ENCODE data around the gene NPHP4.

The NPHP4 gene

GRCh38 chr1:5888606-5889211 lies 103.5 kb downstream of the NPHP4 start:
- no peak for DNase-seq

GRCh38 chr1:5887971-5888361 lies 104.3 kb downstream of the NPHP4 start:
- no peak for DNase-seq

- DNase-seq = no peak
Observed at GRCh38 chr1:5887349-5887970, 104.8 kb downstream of the NPHP4 start.

GRCh38 chr1:5886541-5887348 lies 105.5 kb downstream of the NPHP4 start:
- DNase-seq = no peak

- DNase-seq = no peak
Observed at GRCh38 chr1:5886140-5886483, 106.1 kb downstream of the NPHP4 start.

- peak; percentile 66 for DNase-seq
Observed at GRCh38 chr1:5885471-5886139, 106.6 kb downstream of the NPHP4 start.

- DNase-seq = no peak
Observed at GRCh38 chr1:5884110-5884509, 108.1 kb downstream of the NPHP4 start.

- no peak for DNase-seq
Observed at GRCh38 chr1:5883129-5884048, 108.8 kb downstream of the NPHP4 start.

- DNase-seq = no peak
Observed at GRCh38 chr1:5882367-5883128, 109.7 kb downstream of the NPHP4 start.

GRCh38 chr1:5881526-5882222 lies 110.6 kb downstream of the NPHP4 start:
- DNase-seq = no peak

GRCh38 chr1:5880630-5881405 lies 111.4 kb downstream of the NPHP4 start:
- no peak for DNase-seq

GRCh38 chr1:5879421-5879820 lies 112.8 kb downstream of the NPHP4 start:
- no peak for DNase-seq

GRCh38 chr1:5878971-5879370 lies 113.3 kb downstream of the NPHP4 start:
- DNase-seq = no peak

- no peak for DNase-seq
Observed at GRCh38 chr1:5877683-5878530, 114.3 kb downstream of the NPHP4 start.

GRCh38 chr1:5877001-5877400 lies 115.2 kb downstream of the NPHP4 start:
- no peak for DNase-seq

GRCh38 chr1:5876094-5876650 lies 116.1 kb downstream of the NPHP4 start:
- no peak for DNase-seq

- DNase-seq = no peak
Observed at GRCh38 chr1:5875345-5875910, 116.8 kb downstream of the NPHP4 start.

- DNase-seq = no peak
Observed at GRCh38 chr1:5874416-5875110, 117.7 kb downstream of the NPHP4 start.

Measured in hematopoietic multipotent progenitor cell treated with erythropoietin and hydrocortisone succinate and interleukin-3 and kit ligand, for 6 days (in vitro differentiated cells).